IPS-18c (cell line): ENCODE data around the gene PHYHD1.
A peak's percentile ranks its signal among the peaks of the same experiment; 100 is the strongest.

Experiments
- H3K4me3 ChIP-seq: 2 replicates; pipeline ENCODE4 v1.7.0; 2013; ENCODE audit warnings: low read depth, mild to moderate bottlenecking, low read length, moderate library complexity; ENCODE audit not compliant: insufficient read depth
- H3K9me3 ChIP-seq: one replicate; pipeline ENCODE4 v1.6.1; 2013; ENCODE audit warnings: mild to moderate bottlenecking, low read length, moderate library complexity; ENCODE audit not compliant: control insufficient read depth, insufficient read depth

The PHYHD1 gene

GRCh38 chr9:128898382-128898781 is 22.4 kb upstream of the PHYHD1 start:
- no peaks in the 10 kb centered on the region for H3K9me3 ChIP-seq
- H3K4me3 ChIP-seq, result no peak overlapping the region

GRCh38 chr9:128898845-128899565 is 21.8 kb upstream of the PHYHD1 start:
- no peaks in the 10 kb centered on the region for H3K9me3 ChIP-seq

GRCh38 chr9:128899566-128900322 is 21.0 kb upstream of the PHYHD1 start:
- H3K4me3 ChIP-seq, result no peak overlapping the region

More at GRCh38 chr9:128898845-128899565, 21.8 kb upstream of the PHYHD1 start:
- no peak overlapping the region for H3K4me3 ChIP-seq

DNA sequence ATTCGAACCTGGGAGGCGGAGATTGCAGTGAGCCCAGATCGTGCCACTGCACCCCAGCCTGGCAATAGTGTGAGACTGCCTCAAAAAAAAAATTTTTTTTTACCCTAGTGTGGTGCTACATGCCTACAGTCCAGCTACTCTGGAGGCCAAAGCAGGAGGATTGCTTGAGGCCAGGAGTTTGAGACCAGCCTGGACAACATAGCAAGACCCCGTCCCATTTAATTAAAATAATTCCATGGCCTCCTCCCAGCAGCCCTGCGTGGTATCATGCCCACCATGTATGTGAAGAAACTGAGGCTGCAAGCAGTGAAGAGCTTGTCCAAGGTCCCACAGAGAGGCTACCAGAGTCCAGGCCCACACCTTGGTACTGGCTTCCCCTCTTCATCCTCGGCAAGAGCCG is 19.4 kb upstream of the PHYHD1 start:
- Histone ChIP-seq H3K4me3 (no peak overlapping the region), H3K9me3 (no peaks in the 10 kb centered on the region)

More at GRCh38 chr9:128899566-128900322, 21.0 kb upstream of the PHYHD1 start:
- H3K9me3 ChIP-seq, result no peaks in the 10 kb centered on the region

DNA sequence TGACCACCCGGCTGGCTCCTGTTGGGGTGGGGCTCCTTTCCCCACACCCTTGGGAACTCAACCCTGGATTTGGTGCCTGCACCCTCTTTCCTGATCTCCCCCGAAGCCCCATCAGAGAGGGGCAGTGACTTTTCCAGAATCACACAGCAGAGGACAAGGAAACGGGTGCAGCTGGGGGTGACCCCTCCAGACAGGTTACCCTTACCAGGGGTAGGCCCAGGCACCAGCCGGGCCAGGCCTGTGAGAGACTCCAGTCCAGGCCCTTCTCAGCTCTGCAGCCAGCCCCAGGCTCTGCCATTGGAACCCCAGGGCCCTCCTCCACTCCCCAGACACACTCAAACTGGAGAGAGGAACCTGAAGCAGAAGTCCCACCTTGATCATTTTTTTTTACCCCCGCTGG is 19.0 kb upstream of the PHYHD1 start:
- no peaks in the 10 kb centered on the region for H3K9me3 ChIP-seq
- no peak overlapping the region for H3K4me3 ChIP-seq

GRCh38 chr9:128902351-128903078 is 18.3 kb upstream of the PHYHD1 start:
- H3K4me3 ChIP-seq, result no peak overlapping the region
- H3K9me3 ChIP-seq, result no peaks in the 10 kb centered on the region

- H3K9me3 ChIP-seq, result no peaks in the 10 kb centered on the region
- H3K4me3 ChIP-seq, result no peak overlapping the region
These were observed 17.7 kb upstream of the PHYHD1 start for GRCh38 chr9:128903079-128903461.

DNA sequence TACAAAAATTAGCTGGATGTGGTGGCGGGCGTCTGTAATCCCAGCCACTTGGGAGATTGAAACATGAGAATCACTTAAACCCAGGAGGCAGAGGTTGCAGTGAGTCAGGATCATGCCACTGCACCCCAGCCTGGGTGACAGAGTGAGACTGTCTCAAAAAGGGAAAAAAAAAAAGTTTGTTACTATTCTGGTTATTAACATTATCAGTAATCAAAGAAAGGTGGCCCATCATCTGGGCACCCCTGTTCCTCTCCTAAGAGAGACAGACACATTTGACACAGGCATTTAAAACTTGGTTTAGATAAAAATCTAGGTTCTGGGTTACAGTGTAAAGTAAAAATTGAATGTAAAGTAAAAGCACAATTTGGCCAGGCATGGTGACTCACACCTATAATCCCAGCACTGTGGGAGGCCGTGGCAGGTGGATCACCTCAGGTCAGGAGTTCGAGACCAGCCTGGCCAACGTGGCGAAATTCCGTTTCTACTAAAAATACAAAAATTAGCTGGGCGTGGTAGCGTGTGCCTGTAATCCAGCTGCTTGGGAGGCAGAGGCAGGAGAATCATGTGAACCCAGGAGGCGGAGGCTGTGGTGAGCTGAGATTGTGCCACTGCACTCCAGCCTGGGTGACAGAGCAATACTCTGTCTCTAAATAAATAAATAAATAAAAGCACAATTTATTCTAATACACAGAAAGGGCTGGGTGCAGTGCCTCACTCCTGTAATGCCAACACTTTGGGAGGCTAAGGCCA is 16.7 kb upstream of the PHYHD1 start:
- Histone ChIP-seq H3K4me3 (no peak overlapping the region), H3K9me3 (no peaks in the 10 kb centered on the region)

DNA sequence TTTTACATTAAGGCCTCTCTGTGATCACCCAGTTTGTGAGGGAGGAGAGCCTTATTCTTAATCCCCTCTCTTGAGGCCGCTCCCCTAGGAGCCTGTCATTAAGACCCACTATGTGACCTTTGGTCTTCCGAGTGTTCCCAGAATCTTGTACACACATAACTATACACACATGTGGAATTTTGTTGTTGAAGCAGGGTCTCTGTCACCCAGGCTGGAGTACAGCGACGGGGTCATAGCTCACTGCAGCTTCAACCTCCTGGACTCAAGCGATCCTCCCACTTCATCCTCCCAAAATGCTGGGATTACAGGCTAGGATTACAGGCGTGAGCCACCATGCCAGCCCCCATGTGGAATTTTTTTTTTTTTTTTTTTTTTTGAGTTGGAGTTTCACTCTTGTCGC is 14.8 kb upstream of the PHYHD1 start:
- Histone ChIP-seq H3K4me3 (no peak overlapping the region), H3K9me3 (no peaks in the 10 kb centered on the region)

DNA sequence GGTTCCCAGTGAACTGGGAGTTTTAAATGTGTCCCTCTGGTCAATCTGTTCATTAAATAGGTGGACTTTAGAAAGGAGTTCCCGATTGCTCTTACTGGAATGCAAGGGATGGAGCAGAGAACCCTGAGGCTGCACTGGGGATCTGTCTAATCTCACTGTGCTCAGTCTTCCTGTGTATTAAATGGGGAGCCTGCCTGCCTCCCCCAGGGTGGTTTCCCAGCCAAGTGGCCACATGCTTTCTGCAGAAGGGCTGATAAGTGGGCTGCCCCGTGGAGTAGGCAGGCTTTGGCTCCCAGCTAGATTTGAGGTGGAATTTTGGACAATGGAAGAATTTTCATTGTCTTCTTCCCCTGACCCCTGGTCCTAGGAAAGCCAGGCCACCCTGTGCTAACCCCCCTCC is 14.0 kb upstream of the PHYHD1 start:
- H3K9me3 ChIP-seq, result no peaks in the 10 kb centered on the region

GRCh38 chr9:128908372-128908771 is 12.4 kb upstream of the PHYHD1 start:
- Histone ChIP-seq H3K9me3 (no peaks in the 10 kb centered on the region), H3K4me3 (no peak overlapping the region)

More for the DNA sequence above, 14.0 kb upstream of the PHYHD1 start:
- H3K4me3 ChIP-seq, result no peak overlapping the region

- Histone ChIP-seq H3K4me3 (no peak overlapping the region), H3K9me3 (no peaks in the 10 kb centered on the region)
These were observed 10.9 kb upstream of the PHYHD1 start for GRCh38 chr9:128909859-128910258.

GRCh38 chr9:128910906-128911305 is 9.9 kb upstream of the PHYHD1 start:
- no peaks in the 10 kb centered on the region for H3K9me3 ChIP-seq
- no peak overlapping the region for H3K4me3 ChIP-seq

DNA sequence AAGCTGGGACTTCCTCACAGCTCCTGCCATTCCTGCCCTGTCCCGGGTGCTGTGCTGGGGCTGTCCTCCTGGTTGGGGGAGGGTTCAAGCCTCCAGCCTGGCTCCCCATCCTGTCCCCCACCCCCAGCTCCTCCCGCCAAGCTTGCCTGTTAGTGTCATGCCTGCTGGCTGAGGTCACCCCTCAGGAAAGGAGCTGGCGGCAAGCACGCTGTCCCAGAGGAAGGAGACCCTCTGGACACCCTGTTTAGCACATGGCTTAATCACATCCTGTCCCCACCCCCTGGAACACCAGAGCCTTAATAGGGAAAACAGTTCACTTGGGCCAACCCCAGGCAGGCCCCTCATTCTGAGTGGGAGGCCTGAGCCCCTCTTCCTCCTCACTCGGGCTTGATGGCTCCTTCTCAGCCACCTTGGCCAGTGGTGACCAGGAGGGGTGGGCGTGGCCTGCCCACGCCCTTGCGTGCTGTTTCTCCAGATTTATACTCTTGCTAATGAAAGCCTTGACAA is 9.2 kb upstream of the PHYHD1 start:
- Histone ChIP-seq H3K4me3 (no peak overlapping the region), H3K9me3 (no peaks in the 10 kb centered on the region)

DNA sequence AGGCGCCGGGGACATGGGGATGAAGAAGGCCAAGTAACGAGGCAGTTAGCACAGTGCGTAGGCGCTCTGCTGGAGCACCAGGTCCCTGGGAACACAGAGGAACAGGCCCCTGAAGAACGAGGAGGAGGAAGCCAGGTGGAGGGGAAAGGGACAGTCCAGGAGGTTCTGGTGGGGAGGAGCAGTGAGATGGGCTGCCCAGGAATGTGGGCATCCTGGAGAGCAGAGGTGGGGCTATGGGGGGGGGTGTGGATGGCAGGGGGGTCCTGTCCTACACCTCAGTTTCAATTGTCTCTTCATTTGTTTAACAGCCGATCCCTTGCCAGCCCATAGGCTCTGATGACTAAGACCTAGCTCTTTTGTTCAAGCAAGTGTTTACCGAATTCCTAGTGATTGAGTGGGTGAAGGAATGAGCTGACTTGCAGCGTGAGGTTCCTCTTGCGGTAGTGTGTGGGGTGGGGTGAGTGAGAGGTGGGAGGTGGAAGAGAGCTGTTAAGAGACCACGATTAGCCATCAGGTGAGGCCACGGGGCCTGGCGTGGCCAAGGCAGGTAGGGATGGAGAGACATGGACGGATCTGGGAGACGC is 8.4 kb upstream of the PHYHD1 start:
- H3K4me3 ChIP-seq, result peak overlapping the region; percentile 15; the same call in 1 of the 2 replicates

GRCh38 chr9:128913048-128913900 is 7.5 kb upstream of the PHYHD1 start:
- Histone ChIP-seq H3K9me3 (no peaks in the 10 kb centered on the region), H3K4me3 (no peak overlapping the region)

More for the DNA sequence above, 8.4 kb upstream of the PHYHD1 start:
- H3K9me3 ChIP-seq, result no peaks in the 10 kb centered on the region
